A549 (cell line): Measurements from ENCODE around the gene MAPKAP1. TPM values are rescaled to one million over a fixed set of nuclear protein-coding genes. Genes with fewer than 3 reads are reported as not detected.

ENCODE experiments used
- ATAC-seq, 2 experiments: fragments of 200-7000 bp in 1 of 2; fragments of >200 bp in 1 of 2; cut with Nextera tagmentation in 1 of 2; cut with Tn5 transposase in 1 of 2; 3 replicates each; pipeline versions ENCODE4 v1.8.0 to v1.9.1; 2018 to 2020; ENCODE audit warnings: mild to moderate bottlenecking in 1 of 2, moderate library complexity in 1 of 2
- CTCF ChIA-PET: fragments of 300-600 bp; sonication (Branson Sonifier 250); formaldehyde crosslinking; extraction: SDS; loops from one replicate; lab custom pipeline; 2021; ENCODE audit warnings: antibody characterized with exemption, inconsistent platforms; lab: Yijun Ruan, JAX
- POLR2A ChIA-PET: fragments of 350-600 bp; formaldehyde crosslinking; extraction: SDS; loops from one replicate; lab custom pipeline; 2021; ENCODE audit warnings: antibody characterized with exemption, inconsistent platforms; lab: Yijun Ruan, JAX
- DNase-seq, 2 experiments: peaks; one replicate each; pipeline versions ENCODE4 v3.0.0 to v3.0.0-alpha.2; 2011 to 2016; ENCODE audit warnings: low read depth in 1 of 2, low spot score in 1 of 2
- FAIRE-seq: peaks from 2 replicates; lab custom pipeline; 2011; peaks lifted over from hg19 to GRCh38; lab: Jason Lieb, UNC
- H3K27ac ChIP-seq, 2 experiments: fragments of >200 bp; sonication (Bioruptor Twin); formaldehyde crosslinking; 3 replicates each; pipeline ENCODE4 v1.5.1; 2016 to 2017
- H3K4me1 ChIP-seq: fragments of >200 bp; sonication (Bioruptor Twin); formaldehyde crosslinking; 3 replicates; pipeline ENCODE4 v1.6.1; 2016
- H3K4me2 ChIP-seq: fragments of >200 bp; sonication (Bioruptor Twin); formaldehyde crosslinking; 3 replicates; pipeline ENCODE4 v1.6.1; 2016
- H3K4me3 ChIP-seq: fragments of >200 bp; sonication (Bioruptor Twin); formaldehyde crosslinking; 3 replicates; pipeline ENCODE4 v1.5.1; 2016
- H3K9me3 ChIP-seq: fragments of >200 bp; sonication (Bioruptor Twin); formaldehyde crosslinking; 3 replicates; pipeline ENCODE4 v1.6.1; 2016
- ATOH8 ChIP-seq: fragments of 250-450 bp; sonication (Bioruptor Pico); IDR thresholded peaks from 2 replicates; pipeline ENCODE4 v1.5.0; 2020; ENCODE audit warnings: low read depth, mild to moderate bottlenecking, moderate library complexity
- E2F6 ChIP-seq: IDR thresholded peaks from 2 replicates; pipeline ENCODE4 v1.6.1; 2012; ENCODE audit warnings: low read depth, borderline replicate concordance
- ELK1 ChIP-seq: fragments of 150-350 bp; IDR thresholded peaks from 2 replicates; pipeline ENCODE4 v1.6.1; 2014; ENCODE audit warnings: low read depth, mild to moderate bottlenecking, low read length
- FOSL2 ChIP-seq, 2 experiments: fragments of 450-650 bp in 1 of 2; fragments of >200 bp in 1 of 2; sonication (Bioruptor Twin) in 1 of 2; formaldehyde crosslinking; IDR thresholded peaks; 2 replicates each; pipeline versions ENCODE4 v1.5.0 to v1.6.1; 2016 to 2020; ENCODE audit warnings: mild to moderate bottlenecking in 1 of 2, moderate library complexity in 1 of 2
- GATA3 ChIP-seq: IDR thresholded peaks from 2 replicates; pipeline ENCODE4 v1.6.1; 2012; ENCODE audit warnings: borderline replicate concordance
- HEYL ChIP-seq: fragments of 250-450 bp; sonication (Bioruptor Pico); IDR thresholded peaks from 2 replicates; pipeline ENCODE4 v1.8.0; 2021; ENCODE audit warnings: mild to moderate bottlenecking, moderate library complexity
- HOXA7 ChIP-seq: fragments of 250-450 bp; sonication (Bioruptor Pico); IDR thresholded peaks from 2 replicates; pipeline ENCODE4 v1.5.0; 2020; ENCODE audit warnings: mild to moderate bottlenecking, moderate library complexity
- HOXB13 ChIP-seq: fragments of 250-450 bp; sonication (Bioruptor Pico); IDR thresholded peaks from 2 replicates; pipeline ENCODE4 v1.5.0; 2020; ENCODE audit warnings: low read depth, mild to moderate bottlenecking, moderate library complexity
- MAZ ChIP-seq: fragments of 150-350 bp; IDR thresholded peaks from 2 replicates; pipeline ENCODE4 v1.6.1; 2014; ENCODE audit warnings: antibody characterized with exemption, low read depth, low read length, borderline replicate concordance
- MYC ChIP-seq: IDR thresholded peaks from 2 replicates; pipeline ENCODE4 v1.6.1; 2012; ENCODE audit warnings: mild to moderate bottlenecking, inconsistent platforms, low read length, improper control_type of control experiment, borderline replicate concordance
- NPAS2 ChIP-seq: fragments of 250-450 bp; sonication (Bioruptor Pico); IDR thresholded peaks from 2 replicates; pipeline ENCODE4 v1.8.0; 2022; ENCODE audit warnings: mild to moderate bottlenecking, moderate library complexity, borderline replicate concordance
- PHF8 ChIP-seq: fragments of 200-600 bp; sonication (generic); IDR thresholded peaks from 2 replicates; pipeline ENCODE4 v1.6.1; 2016; ENCODE audit warnings: low read depth, mild to moderate bottlenecking, antibody characterized with exemption, moderate library complexity, borderline replicate concordance
- POLR2AphosphoS2 ChIP-seq: conservative IDR thresholded peaks from 2 replicates; pipeline ENCODE4 v1.6.1; 2012; ENCODE audit warnings: low read length, improper control_type of control experiment, inconsistent platforms
- RAD21 ChIP-seq, 2 experiments: fragments of >200 bp in 1 of 2; sonication (Bioruptor Twin) in 1 of 2; formaldehyde crosslinking in 1 of 2; IDR thresholded peaks in 1 of 2; conservative IDR thresholded peaks in 1 of 2; 2 replicates in 1 of 2; 3 replicates in 1 of 2; pipeline ENCODE4 v1.6.1; 2012 to 2018; ENCODE audit warnings: inconsistent platforms in 1 of 2
- TP53 ChIP-seq: fragments of 250-450 bp; sonication (Bioruptor Pico); IDR thresholded peaks from 2 replicates; pipeline ENCODE4 v1.5.0; 2021; ENCODE audit warnings: mild to moderate bottlenecking, moderate library complexity
- ZFP36 ChIP-seq: fragments of 450-650 bp; IDR thresholded peaks from 2 replicates; pipeline ENCODE4 v1.6.1; 2014; ENCODE audit warnings: borderline replicate concordance; ENCODE audit not compliant: partially characterized antibody
- ZNF302 ChIP-seq: fragments of 250-450 bp; sonication (Bioruptor Pico); IDR thresholded peaks from 2 replicates; pipeline ENCODE4 v1.9.0; 2021; ENCODE audit warnings: inconsistent platforms, mild to moderate bottlenecking, moderate library complexity
- WGBS: methylation state at CpG from one replicate; pipeline ENCODE4 v1.1.6; 2017; ENCODE audit errors: missing lambda C conversion rate; 5-methylcytosine and 5-hydroxymethylcytosine counted together
- polyA plus RNA-seq, 4 experiments: library from polyadenylated mRNA; depleted of rRNA in 3 of 4; stranded (reverse); fragments of >200 nt; fragmentation: RNase III in 1 of 4; extraction: RNeasy Plus Mini Kit Qiagen cat#74134 plus additional on column Dnase treatment in 1 of 4; gene quantifications; 2 replicates in 3 of 4; 3 replicates in 1 of 4; pipeline ENCODE4 v1.2.3, GENCODE V29; 2011 to 2017
- TF ChIP-seq, protein P1 (sequence below): fragments of 250-450 bp; sonication (Bioruptor Pico); IDR thresholded peaks from 2 replicates; pipeline ENCODE4 v1.5.0; 2021; ENCODE audit warnings: mild to moderate bottlenecking, moderate library complexity, borderline replicate concordance
- TF ChIP-seq, protein P2 (sequence below): IDR thresholded peaks from 2 replicates; pipeline ENCODE4 v1.6.1; 2012

Gene MAPKAP1
- polyA plus RNA-seq, 2 of the 4 experiments (the other 2 are of a cell fraction): 49.9 to 119 TPM

- Histone ChIP-seq H3K9me3 (no peaks in the 10 kb centered on the region), H3K4me1 (peaks cover 59% of the 10 kb centered on the region), H3K4me3 (no peak overlapping the region), H3K27ac (peak overlapping the region in 1 of 2 experiments; percentile 85; a peak in 4 of 6 replicates), H3K4me2 (no peak overlapping the region)
- DNase-seq (no peak), ATAC-seq (no peak), FAIRE-seq (no peak)
- POLR2A ChIA-PET: no interaction called here
- CTCF ChIA-PET: interaction anchor here (0.6 to 3.6 kb wide), 4 partner anchors 21 to 128 kb away, joined by 3 to 17 read pairs (median 4); no protein-coding TSS in a partner anchor
- TF ChIP-seq ZFP36: no peak
- TF ChIP-seq, protein P1, sequence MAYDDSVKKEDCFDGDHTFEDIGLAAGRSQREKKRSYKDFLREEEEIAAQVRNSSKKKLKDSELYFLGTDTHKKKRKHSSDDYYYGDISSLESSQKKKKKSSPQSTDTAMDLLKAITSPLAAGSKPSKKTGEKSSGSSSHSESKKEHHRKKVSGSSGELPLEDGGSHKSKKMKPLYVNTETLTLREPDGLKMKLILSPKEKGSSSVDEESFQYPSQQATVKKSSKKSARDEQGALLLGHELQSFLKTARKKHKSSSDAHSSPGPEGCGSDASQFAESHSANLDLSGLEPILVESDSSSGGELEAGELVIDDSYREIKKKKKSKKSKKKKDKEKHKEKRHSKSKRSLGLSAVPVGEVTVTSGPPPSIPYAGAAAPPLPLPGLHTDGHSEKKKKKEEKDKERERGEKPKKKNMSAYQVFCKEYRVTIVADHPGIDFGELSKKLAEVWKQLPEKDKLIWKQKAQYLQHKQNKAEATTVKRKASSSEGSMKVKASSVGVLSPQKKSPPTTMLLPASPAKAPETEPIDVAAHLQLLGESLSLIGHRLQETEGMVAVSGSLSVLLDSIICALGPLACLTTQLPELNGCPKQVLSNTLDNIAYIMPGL (CRISPR knock-in tag): no peak
- TF ChIP-seq GATA3: no peak
- TF ChIP-seq RAD21 (conservative IDR thresholded peaks at IDR 0.05 in 1 of 2, IDR thresholded peaks at IDR 0.05 in 1 of 2): no peak
- no peak for TF ChIP-seq NPAS2
- TF ChIP-seq HEYL (CRISPR knock-in tag): no peak
- 67% methylated on average over 4 of the region's 4 CpGs for WGBS
These were observed 171.9 kb downstream of the MAPKAP1 start for GRCh38 chr9:125534971-125535701.

- Histone ChIP-seq H3K4me1 (peaks cover 38% of the 10 kb centered on the region), H3K27ac (peak overlapping the region in 1 of 2 experiments; percentile 40; a peak in 2 of 6 replicates), H3K9me3 (no peaks in the 10 kb centered on the region), H3K4me2 (peak overlapping the region; percentile 48), H3K4me3 (no peak overlapping the region)
- 68% methylated on average over 10 of the region's 10 CpGs for WGBS
- CTCF ChIA-PET: interaction anchor here (1.1 kb wide), 2 partner anchors 15 to 23 kb away, joined by 3 read pairs; no protein-coding TSS in a partner anchor
- no peak for FAIRE-seq
- DNase-seq: no peak
- no peak for TF ChIP-seq PHF8
- no peak for TF ChIP-seq POLR2AphosphoS2
- TF ChIP-seq ELK1: no peak
- TF ChIP-seq FOSL2 (IDR thresholded peaks at IDR 0.05): no peak
- TF ChIP-seq FOSL2 (CRISPR knock-in tag; IDR thresholded peaks at IDR 0.05): no peak
- TF ChIP-seq TP53: no peak
- POLR2A ChIA-PET: no interaction called here
- ATAC-seq: no peak
These were observed 174.0 kb downstream of the MAPKAP1 start for GRCh38 chr9:125532812-125533594.

- peak overlapping the region; percentile 11 to 40; a peak in 2 of 6 replicates for H3K27ac ChIP-seq
- no peak overlapping the region for H3K4me3 ChIP-seq
- TF ChIP-seq TP53 (no peak), ATOH8 (no peak), HOXB13 (CRISPR knock-in tag) (no peak), MAZ (no peak), NPAS2 (no peak), HOXA7 (CRISPR knock-in tag) (no peak), E2F6 (no peak), HEYL (CRISPR knock-in tag) (no peak), ZNF302 (CRISPR knock-in tag) (no peak), MYC (no peak)
- TF ChIP-seq, protein P2, sequence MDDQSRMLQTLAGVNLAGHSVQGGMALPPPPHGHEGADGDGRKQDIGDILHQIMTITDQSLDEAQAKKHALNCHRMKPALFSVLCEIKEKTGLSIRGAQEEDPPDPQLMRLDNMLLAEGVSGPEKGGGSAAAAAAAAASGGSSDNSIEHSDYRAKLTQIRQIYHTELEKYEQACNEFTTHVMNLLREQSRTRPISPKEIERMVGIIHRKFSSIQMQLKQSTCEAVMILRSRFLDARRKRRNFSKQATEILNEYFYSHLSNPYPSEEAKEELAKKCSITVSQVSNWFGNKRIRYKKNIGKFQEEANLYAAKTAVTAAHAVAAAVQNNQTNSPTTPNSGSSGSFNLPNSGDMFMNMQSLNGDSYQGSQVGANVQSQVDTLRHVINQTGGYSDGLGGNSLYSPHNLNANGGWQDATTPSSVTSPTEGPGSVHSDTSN: no peak
- no peak for FAIRE-seq
- ATAC-seq: no peak
- H3K4me2 ChIP-seq: peak overlapping the region; percentile 48
- DNase-seq: no peak
- POLR2A ChIA-PET: no interaction called here
- no peaks in the 10 kb centered on the region for H3K9me3 ChIP-seq
- WGBS: 60% methylated on average over 3 of the region's 3 CpGs
- peaks cover 33% of the 10 kb centered on the region for H3K4me1 ChIP-seq
- CTCF ChIA-PET: interaction anchor here (1.1 kb wide), 1 partner anchor 23 kb away, joined by 3 read pairs; no protein-coding TSS in a partner anchor
These were observed 174.6 kb downstream of the MAPKAP1 start for GRCh38 chr9:125532412-125532811.
